Astrocyte (in vitro differentiated cells and primary cell): ENCODE results near the gene GRB10. TPM values are rescaled to one million over a fixed set of nuclear protein-coding genes. Genes with fewer than 3 reads are reported as not detected.

Experiments
- DNase-seq: peaks from one replicate; pipeline ENCODE4 v3.0.0-alpha.2; 2010; ENCODE audit warnings: low read depth
- FAIRE-seq: peaks from 2 replicates; lab custom pipeline; 2011; peaks lifted over from hg19 to GRCh38; lab: Jason Lieb, UNC
- H2AFZ ChIP-seq: 2 replicates; pipeline ENCODE4 v1.6.0; 2012; ENCODE audit warnings: low read depth, low read length, inconsistent platforms
- H3K27ac ChIP-seq: 2 replicates; pipeline ENCODE4 v1.5.1; 2011; ENCODE audit warnings: low read depth, low read length, inconsistent platforms
- H3K27me3 ChIP-seq: 2 replicates; pipeline ENCODE4 v1.6.0; 2011; ENCODE audit warnings: low read length, inconsistent platforms; ENCODE audit not compliant: insufficient read depth
- H3K36me3 ChIP-seq: 2 replicates; pipeline ENCODE4 v1.5.1; 2011; ENCODE audit warnings: low read length, inconsistent platforms; ENCODE audit not compliant: insufficient read depth
- H3K4me1 ChIP-seq: 2 replicates; pipeline ENCODE4 v1.5.1; 2011; ENCODE audit warnings: low read length, inconsistent platforms; ENCODE audit not compliant: insufficient read depth
- H3K4me2 ChIP-seq: 2 replicates; pipeline ENCODE4 v1.6.0; 2012; ENCODE audit warnings: low read length, inconsistent platforms
- H3K4me3 ChIP-seq: 2 replicates; pipeline ENCODE4 v1.5.1; 2011; ENCODE audit warnings: low read depth, mild to moderate bottlenecking, low read length, inconsistent platforms; ENCODE audit not compliant: insufficient read depth
- H3K79me2 ChIP-seq: 2 replicates; pipeline ENCODE4 v1.6.0; 2012; ENCODE audit warnings: mild to moderate bottlenecking, low read length, inconsistent platforms; ENCODE audit not compliant: insufficient read depth
- H3K9ac ChIP-seq: 2 replicates; pipeline ENCODE4 v1.6.0; 2012; ENCODE audit warnings: mild to moderate bottlenecking, low read length, inconsistent platforms
- H3K9me3 ChIP-seq: 2 replicates; pipeline ENCODE4 v1.5.1; 2012; ENCODE audit warnings: low read depth, mild to moderate bottlenecking, low read length, inconsistent platforms; ENCODE audit not compliant: insufficient read depth
- H4K20me1 ChIP-seq: 2 replicates; pipeline ENCODE4 v1.6.0; 2012; ENCODE audit warnings: low read length, inconsistent platforms; ENCODE audit not compliant: insufficient read depth
- H3K27ac Mint-ChIP-seq: one replicate; pipeline ENCODE4 v1.8.0; 2021; ENCODE audit warnings: mild to moderate bottlenecking, mixed read lengths; ENCODE audit not compliant: unreplicated experiment
- H3K27me3 Mint-ChIP-seq: one replicate; pipeline ENCODE4 v1.8.0; 2021; ENCODE audit warnings: low read depth, mixed read lengths; ENCODE audit not compliant: unreplicated experiment
- H3K36me3 Mint-ChIP-seq: one replicate; pipeline ENCODE4 v1.8.0; 2021; ENCODE audit warnings: low read depth, mixed read lengths; ENCODE audit not compliant: unreplicated experiment
- H3K4me1 Mint-ChIP-seq: one replicate; pipeline ENCODE4 v1.8.0; 2021; ENCODE audit warnings: low read depth, mixed read lengths; ENCODE audit not compliant: unreplicated experiment
- H3K4me3 Mint-ChIP-seq: one replicate; pipeline ENCODE4 v1.8.0; 2021; ENCODE audit warnings: mild to moderate bottlenecking, moderate library complexity, mixed read lengths; ENCODE audit not compliant: unreplicated experiment
- H3K9me3 Mint-ChIP-seq: one replicate; pipeline ENCODE4 v1.8.0; 2021; ENCODE audit warnings: mild to moderate bottlenecking, mixed read lengths; ENCODE audit not compliant: unreplicated experiment
- CTCF ChIP-seq: IDR thresholded peaks from 2 replicates; pipeline ENCODE4 v1.5.1; 2011; ENCODE audit warnings: low read depth, mild to moderate bottlenecking, inconsistent platforms, low read length, moderate library complexity; ENCODE audit not compliant: insufficient read depth
- EZH2 ChIP-seq: IDR thresholded peaks from 2 replicates; pipeline ENCODE4 v1.6.1; 2012; ENCODE audit warnings: mild to moderate bottlenecking, low read length, inconsistent platforms; ENCODE audit not compliant: insufficient read depth
- total RNA-seq: library from RNA; stranded (reverse); gene quantifications from 2 replicates; pipeline ENCODE4 v1.2.1, GENCODE V29; 2021

GRB10 gene
- total RNA-seq, 1 donor from 2014 or later = 81.9 TPM

DNA sequence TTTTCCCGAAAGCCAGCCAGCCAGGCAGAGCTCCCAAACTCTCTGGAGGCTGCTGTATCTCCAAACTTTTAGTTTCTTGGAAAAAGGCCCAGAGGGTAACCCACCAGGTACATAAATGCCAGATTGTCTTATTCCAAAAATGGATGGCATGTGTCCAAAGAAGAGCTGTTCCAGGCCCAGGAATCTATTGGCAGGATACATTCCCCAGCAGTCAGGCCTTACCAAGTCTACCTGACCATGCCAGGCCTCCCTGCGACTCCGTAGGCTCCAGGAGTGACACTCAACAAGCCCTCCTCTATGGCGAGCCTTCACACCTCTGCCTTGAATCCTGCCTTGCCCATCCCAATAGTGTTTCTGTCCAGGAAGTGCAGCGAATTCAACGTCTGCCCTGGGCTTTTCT, 95.6 kb downstream of the GRB10 start:
- Histone ChIP-seq H3K4me2 (no peak overlapping the region), H3K27me3 (no peaks in the 10 kb centered on the region), H3K9me3 (no peaks in the 10 kb centered on the region), H3K36me3 (peaks cover 13% of the 10 kb centered on the region), H3K27ac (no peak overlapping the region), H3K4me3 (no peak overlapping the region), H3K9ac (no peak overlapping the region), H2AFZ (no peak overlapping the region), H3K79me2 (peaks cover 72% of the 10 kb centered on the region), H4K20me1 (peaks cover 78% of the 10 kb centered on the region), H3K4me1 (peaks cover 8% of the 10 kb centered on the region)
- Mint-ChIP-seq H3K27me3 (no peaks in the 10 kb centered on the region), H3K9me3 (no peaks in the 10 kb centered on the region), H3K27ac (no peak overlapping the region), H3K4me1 (peaks cover 10% of the 10 kb centered on the region), H3K4me3 (no peak overlapping the region), H3K36me3 (peaks cover 30% of the 10 kb centered on the region)
- TF ChIP-seq CTCF = no peak
- no peak for TF ChIP-seq EZH2
- no peak for DNase-seq
- FAIRE-seq = no peak

DNA sequence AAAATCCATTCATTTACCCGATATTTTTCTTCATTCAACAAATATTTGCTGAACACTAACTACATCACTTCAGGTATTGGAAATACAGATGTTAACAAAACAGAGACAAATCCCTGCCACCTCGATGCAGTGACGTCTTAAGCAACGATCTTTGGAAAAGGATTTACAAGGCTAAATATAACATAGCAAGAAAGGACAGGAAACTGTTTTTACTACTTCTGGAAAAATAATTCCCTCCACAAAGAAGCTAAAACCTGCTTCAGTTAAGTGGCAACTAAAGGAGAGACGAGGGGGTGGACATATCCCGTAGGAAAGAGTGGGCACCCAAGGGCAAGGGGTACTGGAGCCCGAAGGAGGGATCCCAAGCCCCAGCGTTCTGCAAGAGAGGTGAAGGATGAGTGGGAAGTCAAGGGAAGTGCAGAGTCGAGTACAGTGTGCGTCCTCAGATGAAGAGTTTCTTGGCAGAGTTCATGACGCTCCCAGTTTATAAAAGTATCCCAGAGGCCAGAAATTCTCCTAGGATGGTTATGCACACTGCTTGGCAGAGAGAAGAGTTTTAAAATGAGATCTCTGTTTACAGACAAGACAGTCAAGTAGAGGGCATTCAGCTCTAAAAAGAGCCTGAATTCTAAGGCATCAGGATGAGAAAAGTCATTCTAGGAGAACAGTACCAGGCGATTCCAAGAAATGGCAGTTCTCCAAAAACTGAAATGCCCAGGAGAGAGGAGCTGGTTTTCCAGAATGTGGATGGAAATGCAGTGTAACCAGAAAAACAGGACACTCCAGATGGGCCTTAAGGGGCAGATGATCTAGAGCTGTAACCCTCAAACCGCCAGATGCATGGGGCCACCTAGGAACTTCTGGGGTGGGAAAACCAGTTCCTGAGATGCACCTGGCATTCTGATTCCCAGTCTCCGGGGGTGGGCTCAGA, 97.3 kb downstream of the GRB10 start:
- Mint-ChIP-seq H3K27ac (no peak overlapping the region), H3K4me1 (peaks cover 10% of the 10 kb centered on the region), H3K27me3 (no peaks in the 10 kb centered on the region), H3K4me3 (no peak overlapping the region), H3K36me3 (peaks cover 37% of the 10 kb centered on the region), H3K9me3 (no peaks in the 10 kb centered on the region)
- Histone ChIP-seq H2AFZ (no peak overlapping the region), H3K9me3 (no peaks in the 10 kb centered on the region), H3K27ac (no peak overlapping the region), H3K4me2 (no peak overlapping the region), H3K4me3 (no peak overlapping the region), H3K79me2 (peaks cover 76% of the 10 kb centered on the region), H3K4me1 (peaks cover under 1% of the 10 kb centered on the region), H3K36me3 (peaks cover 13% of the 10 kb centered on the region), H3K9ac (no peak overlapping the region), H3K27me3 (no peaks in the 10 kb centered on the region), H4K20me1 (peaks cover 80% of the 10 kb centered on the region)
- DNase-seq (no peak), FAIRE-seq (no peak)
- TF ChIP-seq EZH2 (no peak), CTCF (no peak)

- H3K4me2 ChIP-seq = no peak overlapping the region
- no peak overlapping the region for H3K27ac Mint-ChIP-seq
- no peaks in the 10 kb centered on the region for H3K4me1 ChIP-seq
- no peak overlapping the region for H2AFZ ChIP-seq
- peaks cover 86% of the 10 kb centered on the region for H4K20me1 ChIP-seq
- H3K36me3 Mint-ChIP-seq = peaks cover 32% of the 10 kb centered on the region
- H3K4me3 Mint-ChIP-seq = no peak overlapping the region
- no peak overlapping the region for H3K9ac ChIP-seq
- DNase-seq (no peak), FAIRE-seq (no peak)
- no peak overlapping the region for H3K27ac ChIP-seq
- TF ChIP-seq EZH2 (no peak), CTCF (no peak)
- no peaks in the 10 kb centered on the region for H3K9me3 Mint-ChIP-seq
- H3K27me3 ChIP-seq = no peaks in the 10 kb centered on the region
- H3K79me2 ChIP-seq = peaks cover 83% of the 10 kb centered on the region
- H3K4me3 ChIP-seq = no peak overlapping the region
- H3K9me3 ChIP-seq = no peaks in the 10 kb centered on the region
- H3K27me3 Mint-ChIP-seq = no peaks in the 10 kb centered on the region
- peaks cover 13% of the 10 kb centered on the region for H3K36me3 ChIP-seq
- peaks cover 10% of the 10 kb centered on the region for H3K4me1 Mint-ChIP-seq
Observed at GRCh38 chr7:50684713-50685075, 98.0 kb downstream of the GRB10 start.
